Activated naive CD4-positive, alpha-beta T cell (primary cell): ENCODE measurements around the gene ZAP70.

Experiments
- DNase-seq, 4 experiments: peaks; one replicate each; lab custom pipeline; 2025; lab: John Stamatoyannopoulos, UW

ZAP70 gene

DNA sequence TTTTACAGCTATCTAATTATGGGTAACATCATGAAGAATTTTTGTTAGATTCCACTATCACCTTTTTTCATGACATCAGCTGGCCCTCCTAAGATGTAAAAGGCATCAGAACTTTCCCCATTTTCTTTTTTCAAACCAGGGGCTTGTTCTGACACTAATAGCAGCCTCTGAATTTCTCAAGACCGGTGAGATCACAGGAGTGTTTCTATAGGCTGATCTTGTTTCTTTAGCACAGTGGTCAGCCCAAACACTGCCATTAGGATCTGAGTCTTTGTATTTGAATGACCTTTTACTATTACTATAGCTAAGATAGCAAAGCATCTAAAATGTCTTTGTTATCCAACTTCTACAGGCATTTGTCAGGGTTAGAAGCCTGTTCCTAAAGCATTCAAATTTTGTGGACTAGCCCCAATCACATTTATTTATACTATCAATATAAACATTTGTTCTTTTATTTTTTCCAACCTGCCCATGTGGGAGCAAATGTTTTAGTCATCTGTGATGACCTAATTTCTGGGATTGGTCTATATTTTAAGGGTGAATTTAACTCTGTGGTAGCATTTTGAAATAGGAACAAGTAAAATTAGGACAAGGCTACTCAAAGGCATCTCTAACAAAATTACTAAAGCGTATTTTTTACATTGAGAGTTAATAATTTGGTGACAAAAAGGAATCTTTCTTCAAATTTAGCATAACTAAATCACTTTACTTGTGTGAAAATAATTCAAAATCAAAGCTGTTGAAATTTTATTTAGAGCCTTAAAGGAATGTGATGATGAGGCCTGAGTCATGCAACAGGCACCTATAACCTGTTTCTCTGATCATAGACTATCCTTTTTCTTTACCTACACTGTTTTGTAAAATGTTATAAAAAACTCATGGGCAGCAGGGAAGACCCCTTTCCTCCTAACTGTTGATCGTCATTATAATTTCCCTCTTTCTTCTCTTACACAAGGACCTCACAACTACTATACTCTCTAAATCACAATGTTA is 39.3 kb downstream of the ZAP70 start:
- DNase-seq: no peak

DNA sequence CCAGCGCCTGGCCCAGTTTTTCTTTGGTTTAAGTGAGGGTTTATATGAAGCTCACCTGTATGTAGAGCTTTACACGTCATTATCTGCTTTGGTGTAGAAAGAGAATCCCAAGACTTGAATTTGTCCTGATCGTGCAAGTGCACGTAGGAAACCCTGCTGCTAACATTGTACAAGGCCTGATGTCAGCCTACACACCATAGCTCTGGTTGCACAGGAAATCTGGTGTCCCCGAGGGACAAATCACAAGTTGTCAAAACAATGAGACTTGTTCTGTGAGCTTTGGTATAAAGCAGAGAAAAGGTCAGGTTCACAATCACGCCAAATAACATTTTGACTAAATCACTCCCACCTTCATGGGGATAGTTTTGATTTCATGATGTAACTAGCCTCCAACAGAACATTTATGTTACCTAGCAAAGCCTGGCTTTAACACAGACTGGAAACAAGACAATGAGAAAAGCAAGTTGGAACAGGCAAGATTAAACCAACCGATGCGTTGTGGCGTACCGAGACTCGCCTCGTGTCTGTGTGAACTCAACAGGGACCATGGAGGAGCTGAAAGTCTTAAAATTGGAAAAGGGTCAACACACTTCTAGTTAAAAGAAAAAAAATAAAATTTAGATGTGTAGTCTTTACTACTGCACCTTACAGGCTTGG is 41.4 kb downstream of the ZAP70 start:
- DNase-seq: no peak

DNA sequence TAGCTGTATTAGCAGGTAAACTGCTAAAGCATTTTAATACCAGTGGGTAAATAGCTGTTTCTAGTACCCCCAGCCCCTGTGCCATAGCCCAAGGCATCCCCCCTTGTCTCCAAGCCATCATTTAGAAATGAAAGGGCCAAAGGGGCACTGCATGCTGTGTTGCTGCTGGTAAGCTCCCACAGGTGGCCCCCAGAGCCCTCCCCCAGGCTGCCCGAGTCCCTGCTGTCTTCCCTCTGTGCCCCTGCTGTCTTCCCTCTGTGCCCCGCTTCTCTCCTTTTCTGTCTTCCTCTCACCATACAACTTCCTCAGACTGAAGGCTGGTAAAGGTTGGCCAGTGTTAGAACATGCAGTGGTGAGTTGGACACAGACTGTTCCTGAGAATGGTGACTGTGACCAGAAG is 42.1 kb downstream of the ZAP70 start:
- DNase-seq: no peak

- DNase-seq: no peak
Observed at GRCh38 chr2:97757062-97757461, 43.7 kb downstream of the ZAP70 start.

GRCh38 chr2:97758131-97758705 is 44.8 kb downstream of the ZAP70 start:
- no peak for DNase-seq

DNA sequence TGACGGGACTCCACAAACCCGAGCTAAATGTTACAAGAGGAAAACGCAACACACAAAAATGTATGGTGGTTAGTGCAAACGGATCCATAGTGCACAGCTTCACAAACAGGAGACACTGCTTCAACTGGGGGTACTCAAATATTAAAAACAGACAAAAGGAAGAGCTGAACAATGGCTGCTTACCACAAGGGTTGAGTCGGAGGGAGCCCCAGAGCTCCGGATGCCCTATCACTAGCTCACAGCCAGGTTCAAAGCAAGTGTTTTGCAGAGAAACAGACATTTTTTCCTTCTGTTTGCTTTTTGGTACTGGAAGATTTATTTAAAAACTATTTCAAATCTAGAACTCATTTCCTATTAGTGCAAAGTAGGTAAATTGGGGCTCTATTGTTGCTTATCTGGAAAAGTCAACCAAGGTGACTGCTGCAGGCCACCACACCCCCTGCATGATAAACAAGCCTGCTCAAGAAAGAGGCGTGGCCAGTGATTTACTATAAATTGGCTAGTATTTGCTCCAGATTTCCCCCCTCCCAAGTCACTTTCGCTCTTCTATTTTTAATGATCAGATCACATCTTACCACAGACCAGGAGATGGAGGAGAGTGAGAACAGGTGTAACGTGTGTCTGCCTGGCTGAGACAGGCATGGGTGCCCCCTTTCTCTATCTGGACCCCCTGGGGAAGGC is 46.5 kb downstream of the ZAP70 start:
- no peak for DNase-seq

DNA sequence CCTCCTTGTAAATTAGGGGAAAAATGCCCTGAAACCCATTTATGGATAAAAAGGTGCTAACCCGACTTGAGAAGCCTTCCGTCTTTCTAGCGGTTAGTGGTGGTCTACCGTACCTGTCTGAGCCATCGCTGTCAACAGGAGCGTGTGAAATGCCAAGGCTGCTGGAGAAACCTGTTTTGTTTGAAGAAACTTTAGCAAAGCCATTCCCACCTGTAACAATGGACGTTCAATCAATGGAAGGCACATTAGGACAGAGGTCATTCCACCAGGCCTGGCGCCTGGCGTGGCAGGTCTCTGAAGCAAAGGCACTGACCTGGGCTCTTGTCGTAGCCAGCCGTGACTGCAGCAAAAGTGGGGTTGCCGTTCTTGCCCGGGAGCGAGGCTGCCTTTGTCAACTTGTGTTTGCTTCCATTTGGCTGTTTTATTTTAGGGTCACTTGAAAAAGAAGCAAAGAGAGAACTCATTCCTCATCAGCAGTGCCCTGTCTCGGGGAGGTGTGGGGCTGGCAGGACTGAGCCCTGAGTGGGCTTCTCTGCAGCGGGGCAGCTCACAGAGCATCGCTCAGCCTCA is 47.2 kb downstream of the ZAP70 start:
- DNase-seq: no peak

GRCh38 chr2:97761192-97761591 is 47.8 kb downstream of the ZAP70 start:
- DNase-seq: peak in 1 of 4 experiments; percentile 37

- no peak for DNase-seq
Observed at GRCh38 chr2:97763176-97763845, 49.9 kb downstream of the ZAP70 start.

GRCh38 chr2:97764559-97765263 is 51.3 kb downstream of the ZAP70 start:
- no peak for DNase-seq

DNA sequence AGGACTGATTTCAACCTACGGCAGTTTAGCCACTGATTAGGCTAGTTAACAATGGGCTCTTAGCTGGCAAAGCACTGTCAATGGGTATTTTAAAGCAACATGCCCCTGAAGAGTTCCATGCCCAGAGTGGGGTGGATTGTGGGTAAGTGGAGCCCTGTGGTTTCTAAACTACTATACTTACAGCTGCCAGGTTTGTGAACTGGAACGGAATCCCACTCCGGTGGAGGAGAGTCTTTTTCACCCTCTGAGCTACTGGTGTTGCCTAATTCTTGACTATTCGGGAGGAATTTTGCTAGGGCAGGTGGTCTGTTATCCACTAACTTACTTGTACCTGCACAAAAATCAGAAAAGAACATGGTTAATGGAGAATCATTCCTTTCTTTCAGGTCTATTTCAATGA is 52.6 kb downstream of the ZAP70 start:
- DNase-seq: no peak

- no peak for DNase-seq
Observed at GRCh38 chr2:97766567-97766966, 53.2 kb downstream of the ZAP70 start.

DNA sequence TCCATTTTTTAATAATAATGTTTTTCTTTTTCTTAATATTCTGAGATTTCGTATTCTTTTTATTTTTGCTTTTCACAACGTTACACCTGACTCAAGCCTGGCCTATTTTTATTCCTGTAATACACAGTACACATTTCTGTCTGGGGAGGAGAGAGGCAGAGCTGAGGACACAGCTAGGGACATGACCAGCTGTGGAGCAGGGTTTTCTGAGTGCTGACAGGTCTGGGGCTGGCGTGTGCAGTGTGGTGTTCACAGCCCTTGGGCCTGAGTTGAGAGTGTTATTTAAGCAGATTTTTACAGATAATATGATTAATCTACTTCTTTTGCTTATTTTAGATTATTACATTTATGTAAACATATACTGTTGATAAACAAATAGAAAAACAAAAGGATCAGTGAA is 55.9 kb downstream of the ZAP70 start:
- no peak for DNase-seq

GRCh38 chr2:97769711-97770110 is 56.3 kb downstream of the ZAP70 start:
- no peak for DNase-seq

GRCh38 chr2:97770445-97770844 is 57.1 kb downstream of the ZAP70 start:
- DNase-seq: no peak

GRCh38 chr2:97774425-97774824 is 61.0 kb downstream of the ZAP70 start:
- no peak for DNase-seq

DNA sequence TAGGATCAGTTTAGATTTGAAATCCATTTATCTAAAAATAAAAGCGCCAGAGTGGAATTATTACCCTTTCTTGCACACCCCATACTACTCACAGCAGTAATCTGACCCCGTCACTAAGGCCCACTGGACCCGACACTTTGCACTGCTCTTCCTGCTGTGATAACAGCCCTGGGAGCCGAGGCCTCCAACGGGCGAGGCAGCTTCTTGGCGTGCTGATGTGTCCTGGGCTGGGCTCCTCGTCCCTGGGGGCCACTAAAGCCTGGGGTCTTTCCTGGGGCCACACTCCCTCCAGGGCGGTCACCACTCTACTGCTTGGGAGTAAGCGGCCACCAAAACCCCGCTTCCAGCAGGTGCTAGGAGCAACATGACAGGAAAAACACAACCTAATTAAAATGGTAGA is 61.7 kb downstream of the ZAP70 start:
- no peak for DNase-seq

GRCh38 chr2:97779141-97779540 is 65.8 kb downstream of the ZAP70 start:
- DNase-seq: no peak

- no peak for DNase-seq
Observed at GRCh38 chr2:97781981-97782380, 68.6 kb downstream of the ZAP70 start.

DNA sequence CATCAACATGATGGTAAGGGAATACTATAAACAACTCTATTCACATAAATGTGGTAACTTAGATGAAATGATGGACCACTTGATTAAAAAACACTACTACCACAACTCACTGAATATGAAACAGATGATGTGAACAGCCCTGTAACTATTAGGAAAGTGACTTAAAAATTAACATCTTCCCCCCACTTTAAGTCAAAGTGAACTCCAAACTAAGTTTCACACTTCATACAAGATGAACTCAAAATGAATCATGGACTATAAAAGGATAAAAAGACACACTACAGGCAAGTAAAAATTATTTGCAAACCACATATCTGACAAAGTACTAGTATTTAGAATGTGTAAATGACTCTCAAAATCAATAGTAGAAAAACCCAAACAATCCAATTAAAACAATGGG is 71.6 kb downstream of the ZAP70 start:
- DNase-seq: no peak

- no peak for DNase-seq
Observed at GRCh38 chr2:97785818-97786217, 72.4 kb downstream of the ZAP70 start.
